GM19452 (cell line): ENCODE measurements around the gene SLC30A3.

ENCODE experiments used
- ATAC-seq: cut with Tn5 transposase; IDR thresholded peaks from one replicate; pipeline ENCODE4 v1.9.1; 2021; ENCODE audit not compliant: unreplicated experiment

The SLC30A3 gene

DNA sequence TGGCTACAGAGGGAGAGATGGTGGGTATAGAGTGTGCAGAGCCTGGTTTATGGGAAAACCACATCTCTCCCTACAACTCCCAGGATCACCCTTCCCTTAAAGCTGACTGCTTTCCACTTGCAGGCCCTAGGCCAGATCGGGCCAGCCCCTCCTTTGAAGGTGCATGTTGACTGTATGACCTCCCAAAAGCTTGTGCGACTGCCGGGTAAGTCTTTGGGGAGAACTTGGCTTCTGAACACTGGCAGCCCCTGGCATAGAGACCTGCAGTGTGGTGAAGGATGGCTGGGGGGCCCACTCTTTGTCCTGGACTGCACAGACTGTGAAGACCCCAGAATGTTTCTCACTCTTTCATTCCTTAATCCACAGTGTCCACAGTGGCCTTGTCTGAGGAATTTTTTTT lies 26.2 kb downstream of the SLC30A3 start:
- ATAC-seq, result no peak

- ATAC-seq, result no peak
Observed at GRCh38 chr2:27236136-27236535, 26.7 kb downstream of the SLC30A3 start.

DNA sequence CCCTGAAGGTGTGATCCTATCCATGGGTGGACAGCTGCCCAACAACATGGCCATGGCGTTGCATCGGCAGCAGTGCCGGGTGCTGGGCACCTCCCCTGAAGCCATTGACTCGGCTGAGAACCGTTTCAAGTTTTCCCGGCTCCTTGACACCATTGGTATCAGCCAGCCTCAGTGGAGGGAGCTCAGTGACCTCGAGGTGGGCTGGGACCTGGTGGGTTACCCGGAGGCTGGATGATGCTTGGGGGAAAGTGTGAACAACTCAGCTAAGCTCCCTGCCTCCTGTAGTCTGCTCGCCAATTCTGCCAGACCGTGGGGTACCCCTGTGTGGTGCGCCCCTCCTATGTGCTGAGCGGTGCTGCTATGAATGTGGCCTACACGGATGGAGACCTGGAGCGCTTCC lies 29.5 kb downstream of the SLC30A3 start:
- no peak for ATAC-seq

DNA sequence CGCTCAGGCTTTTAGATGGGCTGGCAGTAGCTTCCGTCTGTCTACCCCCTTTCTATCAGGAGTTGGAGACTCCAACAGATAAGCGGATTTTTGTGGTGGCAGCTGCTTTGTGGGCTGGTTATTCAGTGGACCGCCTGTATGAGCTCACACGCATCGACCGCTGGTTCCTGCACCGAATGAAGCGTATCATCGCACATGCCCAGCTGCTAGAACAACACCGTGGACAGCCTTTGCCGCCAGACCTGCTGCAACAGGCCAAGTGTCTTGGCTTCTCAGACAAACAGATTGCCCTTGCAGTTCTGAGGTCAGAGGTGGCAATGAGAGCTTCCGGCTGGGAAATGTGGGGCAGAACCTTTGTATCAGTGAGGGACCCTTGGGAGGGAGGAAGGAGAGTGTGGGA lies 30.9 kb downstream of the SLC30A3 start:
- ATAC-seq, result no peak

GRCh38 chr2:27227501-27227900 lies 35.3 kb downstream of the SLC30A3 start:
- no peak for ATAC-seq

DNA sequence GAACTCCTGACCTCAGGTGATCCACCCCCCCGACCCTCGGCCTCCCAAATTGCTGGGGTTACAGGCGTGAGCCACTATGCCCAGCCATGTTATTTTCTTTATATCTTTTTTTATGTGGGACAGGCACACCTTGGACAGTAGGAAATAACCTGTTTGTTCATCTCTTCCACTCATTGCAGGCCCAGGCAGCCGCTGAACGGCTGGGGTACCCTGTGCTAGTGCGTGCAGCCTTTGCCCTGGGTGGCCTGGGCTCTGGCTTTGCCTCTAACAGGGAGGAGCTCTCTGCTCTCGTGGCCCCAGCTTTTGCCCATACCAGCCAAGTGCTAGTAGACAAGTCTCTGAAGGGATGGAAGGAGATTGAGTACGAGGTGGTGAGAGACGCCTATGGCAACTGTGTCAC lies 37.3 kb downstream of the SLC30A3 start:
- ATAC-seq, result no peak

- no peak for ATAC-seq
Observed at GRCh38 chr2:27223416-27223815, 39.4 kb downstream of the SLC30A3 start.

GRCh38 chr2:27222407-27222806 lies 40.4 kb downstream of the SLC30A3 start:
- no peak for ATAC-seq

GRCh38 chr2:27221166-27221565 lies 41.7 kb downstream of the SLC30A3 start:
- ATAC-seq, result no peak

DNA sequence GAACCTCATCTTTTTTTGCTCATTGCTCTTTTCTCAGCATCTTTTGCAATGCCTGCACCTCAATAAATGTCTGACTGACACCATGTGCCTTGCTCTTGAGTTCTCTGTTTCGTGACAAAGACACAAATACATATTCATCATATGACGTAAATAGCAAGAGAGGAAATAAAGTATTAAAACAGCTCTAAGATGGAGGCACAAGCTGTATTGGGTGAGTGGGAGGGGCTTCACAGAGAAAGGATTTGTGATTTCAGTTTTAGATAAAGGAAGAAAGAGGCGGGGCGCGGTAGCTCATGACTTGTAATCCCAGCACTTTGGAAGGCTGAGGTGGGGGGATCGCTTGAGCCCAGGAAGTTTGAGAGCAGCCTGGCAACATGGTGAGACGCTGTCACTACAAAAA lies 42.8 kb downstream of the SLC30A3 start:
- ATAC-seq, result no peak

GRCh38 chr2:27219091-27219490 lies 43.8 kb downstream of the SLC30A3 start:
- ATAC-seq, result no peak

DNA sequence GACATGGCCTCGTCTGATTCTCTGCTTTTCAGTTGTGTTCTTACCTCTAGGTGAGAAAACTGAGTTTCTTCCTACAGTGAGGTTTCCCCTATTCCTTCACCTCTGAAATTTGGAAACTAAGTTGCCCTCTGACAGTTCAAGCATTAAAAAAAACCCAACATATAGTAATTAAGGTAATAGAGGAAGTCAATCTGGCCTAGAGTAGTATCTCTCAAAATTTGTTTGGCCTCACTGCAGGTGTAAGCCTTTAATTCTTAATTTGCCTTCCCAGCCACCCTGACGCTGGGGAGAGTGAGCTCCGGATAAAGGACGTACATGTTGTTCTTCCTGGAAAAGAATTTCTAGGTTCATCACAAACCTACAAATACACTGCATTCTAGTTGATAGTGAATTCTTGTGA lies 44.2 kb downstream of the SLC30A3 start:
- ATAC-seq, result no peak

DNA sequence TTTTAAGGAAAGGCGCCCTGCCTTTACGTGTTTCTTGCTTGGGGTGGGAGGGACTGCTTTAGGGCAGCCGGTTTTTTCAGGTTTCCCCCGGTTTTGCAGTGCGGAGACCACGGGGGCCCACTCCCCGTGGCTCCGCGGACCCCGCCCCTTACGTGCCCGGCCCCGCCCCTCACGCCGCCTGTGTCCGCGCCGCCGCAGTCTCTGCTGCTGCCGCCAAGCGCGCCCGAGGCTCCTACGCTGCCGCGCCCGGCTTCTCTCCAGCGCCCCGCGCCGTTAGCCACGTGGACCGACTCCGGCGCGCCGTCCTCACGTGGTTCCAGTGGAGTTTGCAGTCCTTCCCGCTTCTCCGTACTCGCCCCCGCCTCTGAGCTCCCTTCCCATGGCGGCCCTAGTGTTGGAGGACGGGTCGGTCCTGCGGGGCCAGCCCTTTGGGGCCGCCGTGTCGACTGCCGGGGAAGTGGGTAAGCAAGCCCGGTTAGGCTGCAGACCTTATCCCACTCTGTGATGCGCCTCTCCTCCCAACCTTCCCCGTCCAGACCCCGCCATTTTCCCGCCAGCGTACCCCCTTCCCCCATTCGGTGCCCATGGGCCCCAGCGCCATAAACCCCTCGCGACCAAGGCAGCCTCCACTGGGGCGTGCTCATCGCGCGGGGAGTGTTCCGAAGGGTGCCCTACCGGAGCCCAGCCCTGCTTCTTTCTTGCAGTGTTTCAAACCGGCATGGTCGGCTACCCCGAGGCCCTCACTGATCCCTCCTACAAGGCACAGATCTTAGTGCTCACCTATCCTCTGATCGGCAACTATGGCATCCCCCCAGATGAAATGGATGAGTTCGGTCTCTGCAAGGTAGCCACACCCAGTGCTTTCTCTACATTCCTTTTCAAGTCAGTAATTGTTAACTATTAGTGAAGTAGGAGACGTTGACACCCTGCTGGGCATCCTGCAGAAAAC lies 45.4 kb downstream of the SLC30A3 start, which contains the start of gene CAD:
Gene CAD (plus strand): TSS at position 197 of the 949 bp plus-strand sequence. CDS start 183 bp downstream, at position 380.
- ATAC-seq, result peak; percentile 67

DNA sequence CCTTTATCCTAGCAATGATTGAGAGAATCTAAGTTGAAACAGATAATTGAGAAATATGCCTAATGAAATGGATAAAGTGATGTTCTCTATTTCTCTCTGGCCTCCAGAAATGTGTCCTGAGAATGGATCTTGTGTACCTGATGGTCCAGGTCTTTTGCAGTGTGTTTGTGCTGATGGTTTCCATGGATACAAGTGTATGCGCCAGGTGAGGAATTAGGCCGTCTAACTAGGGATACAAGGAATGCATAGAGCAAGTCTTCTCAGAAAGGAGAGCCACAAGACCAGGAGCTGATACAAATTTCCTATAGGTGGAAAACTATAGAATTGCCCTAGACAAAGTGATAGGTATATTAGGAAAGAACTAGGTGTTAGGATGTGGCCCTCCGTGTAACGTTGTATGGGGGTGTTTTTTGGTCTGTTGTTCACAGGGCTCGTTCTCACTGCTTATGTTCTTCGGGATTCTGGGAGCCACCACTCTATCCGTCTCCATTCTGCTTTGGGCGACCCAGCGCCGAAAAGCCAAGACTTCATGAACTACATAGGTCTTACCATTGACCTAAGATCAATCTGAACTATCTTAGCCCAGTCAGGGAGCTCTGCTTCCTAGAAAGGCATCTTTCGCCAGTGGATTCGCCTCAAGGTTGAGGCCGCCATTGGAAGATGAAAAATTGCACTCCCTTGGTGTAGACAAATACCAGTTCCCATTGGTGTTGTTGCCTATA lies 46.3 kb downstream of the SLC30A3 start:
- no peak for ATAC-seq

- no peak for ATAC-seq
Observed at GRCh38 chr2:27214941-27215340, 47.9 kb downstream of the SLC30A3 start.

GRCh38 chr2:27212626-27213471 lies 50.0 kb downstream of the SLC30A3 start:
- ATAC-seq, result peak; percentile 14

DNA sequence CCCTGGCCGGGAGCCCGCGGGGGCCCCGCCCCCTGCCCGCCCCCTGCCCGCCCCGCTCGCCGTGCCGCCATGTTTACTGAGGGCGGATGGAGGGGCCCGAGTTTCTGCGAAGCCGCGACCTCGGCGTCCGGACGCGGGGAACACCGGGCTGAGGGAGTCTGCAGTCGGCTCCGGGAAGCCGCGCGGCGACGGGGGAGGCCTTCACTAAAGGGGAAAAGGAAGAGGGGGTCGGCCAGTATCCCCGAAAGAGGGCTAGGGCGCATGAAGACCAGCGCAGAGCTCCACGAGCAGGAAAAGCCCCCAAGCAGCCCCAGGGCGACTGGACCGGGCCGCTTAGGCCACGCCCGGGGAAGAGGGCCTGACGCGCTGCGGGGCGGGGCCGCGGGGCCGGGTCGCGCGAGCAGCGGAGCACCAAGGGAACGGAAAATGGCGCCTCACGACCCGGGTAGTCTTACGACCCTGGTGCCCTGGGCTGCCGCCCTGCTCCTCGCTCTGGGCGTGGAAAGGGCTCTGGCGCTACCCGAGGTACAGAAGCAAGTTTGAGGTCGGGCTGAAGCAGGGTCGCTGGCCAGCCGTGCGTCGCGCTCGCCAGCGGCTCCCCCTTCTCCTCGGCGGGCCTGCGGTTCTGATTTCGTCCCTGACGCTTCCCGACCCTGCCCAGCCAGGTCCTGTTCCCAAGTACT lies 50.8 kb downstream of the SLC30A3 start, which contains the start of the genes ATRAID and SLC5A6:
Gene ATRAID (plus strand): TSS at position 99 of the 683 bp plus-strand sequence. CDS start 328 bp downstream, at position 427.
Gene SLC5A6 (minus strand): TSS at position 326 of the 683 bp plus-strand sequence. CDS start 4,618 bp downstream, outside the sequence.
- ATAC-seq, result peak; percentile 80

- ATAC-seq, result peak; percentile 3
Observed at GRCh38 chr2:27211241-27211942, 51.5 kb downstream of the SLC30A3 start.

DNA sequence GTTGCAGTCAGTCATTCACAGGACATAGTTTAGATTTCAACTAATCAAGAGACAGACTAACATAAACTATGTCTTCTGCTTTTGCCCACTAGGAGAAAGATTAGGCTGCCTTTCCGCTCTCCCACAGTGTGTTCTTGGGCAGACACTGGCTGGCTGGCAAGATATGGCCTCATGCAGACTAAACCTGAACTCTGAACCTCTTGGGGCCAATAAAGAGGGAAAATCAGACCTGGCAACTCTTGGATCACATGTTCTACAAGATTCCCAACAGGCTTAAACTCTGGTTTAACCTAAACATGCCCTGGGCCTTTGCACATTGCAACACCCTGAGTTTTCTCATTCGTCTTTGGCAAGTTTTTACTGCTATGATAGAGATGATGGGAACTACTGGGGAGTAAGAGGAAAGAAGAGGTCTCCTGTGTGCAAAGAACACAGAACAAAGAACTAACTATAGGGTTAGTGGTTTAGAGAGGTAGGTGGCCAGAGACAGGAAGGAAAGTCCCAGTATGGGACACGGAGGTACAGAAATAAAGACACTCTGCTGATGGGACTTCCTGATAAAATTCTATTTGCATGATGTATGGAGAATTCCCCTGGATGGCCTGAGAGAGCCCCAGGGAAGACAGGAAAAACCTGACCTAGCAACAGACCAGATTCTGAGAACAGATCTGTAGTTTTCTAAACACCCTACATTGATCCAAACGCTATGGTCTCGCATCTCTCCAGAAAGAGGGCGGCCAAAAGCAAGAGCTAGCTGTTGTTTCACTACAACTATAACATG lies 53.0 kb downstream of the SLC30A3 start:
- no peak for ATAC-seq
